OCI-LY1 (cell line): ENCODE data around the gene LAPTM5.
A peak's percentile ranks its signal among the peaks of the same experiment; 100 is the strongest.

Source experiments
- H2AFZ ChIP-seq: fragments of 200-600 bp; sonication (generic), shearing (Covaris generic); 2 replicates; pipeline ENCODE4 v1.6.0; 2014; ENCODE audit warnings: antibody characterized with exemption, mild to moderate bottlenecking, low read length
- H3F3A ChIP-seq: fragments of 200-600 bp; sonication (generic), shearing (Covaris generic); 2 replicates; pipeline ENCODE4 v1.6.0; 2014; ENCODE audit warnings: mild to moderate bottlenecking, antibody characterized with exemption, low read length, moderate library complexity; ENCODE audit not compliant: insufficient read depth
- H3K27ac ChIP-seq: fragments of 200-600 bp; sonication (generic); 2 replicates; pipeline ENCODE4 v1.5.1; 2014; ENCODE audit warnings: low read length, mixed run types, mild to moderate bottlenecking, low read depth; ENCODE audit not compliant: poor library complexity, severe bottlenecking
- H3K27me3 ChIP-seq: fragments of 200-600 bp; sonication (generic); 2 replicates; pipeline ENCODE4 v1.6.0; 2014; ENCODE audit warnings: antibody characterized with exemption, mild to moderate bottlenecking, low read length, moderate library complexity; ENCODE audit not compliant: insufficient read depth
- H3K36me3 ChIP-seq: fragments of 200-600 bp; sonication (generic); 2 replicates; pipeline ENCODE4 v1.6.1; 2014; ENCODE audit warnings: mild to moderate bottlenecking, antibody characterized with exemption, low read length, moderate library complexity, mixed read lengths; ENCODE audit not compliant: insufficient read depth
- H3K4me1 ChIP-seq: fragments of 200-600 bp; sonication (generic); 2 replicates; pipeline ENCODE4 v1.5.1; 2014; ENCODE audit warnings: mild to moderate bottlenecking, low read length, moderate library complexity; ENCODE audit not compliant: insufficient read depth, severe bottlenecking
- H3K4me2 ChIP-seq: fragments of 200-600 bp; sonication (generic), shearing (Covaris generic); 2 replicates; pipeline ENCODE4 v1.6.1; 2014; ENCODE audit warnings: low read length
- H3K4me3 ChIP-seq: fragments of 200-600 bp; sonication (generic); 2 replicates; pipeline ENCODE4 v1.5.1; 2014; ENCODE audit warnings: low read length, low read depth, mild to moderate bottlenecking, mixed read lengths; ENCODE audit not compliant: poor library complexity, severe bottlenecking
- H3K79me2 ChIP-seq: fragments of 200-600 bp; shearing (Covaris generic); 2 replicates; pipeline ENCODE4 v1.6.1; 2016; ENCODE audit warnings: mixed run types, low read length, mixed read lengths; ENCODE audit not compliant: insufficient read depth
- H3K9ac ChIP-seq: fragments of 200-600 bp; sonication (generic), shearing (Covaris generic); 2 replicates; pipeline ENCODE4 v1.6.1; 2014; ENCODE audit warnings: mild to moderate bottlenecking, low read length, mixed read lengths
- H3K9me2 ChIP-seq: fragments of 200-600 bp; sonication (generic), shearing (Covaris generic); 2 replicates; pipeline ENCODE4 v1.6.1; 2014; ENCODE audit warnings: low read depth, mild to moderate bottlenecking, low read length, mixed read lengths
- H3K9me3 ChIP-seq: fragments of 200-600 bp; shearing (Covaris generic); 2 replicates; pipeline ENCODE4 v1.6.1; 2014; ENCODE audit warnings: low read length, mixed read lengths
- H4K20me1 ChIP-seq: fragments of 200-600 bp; sonication (generic), shearing (Covaris generic); 2 replicates; pipeline ENCODE4 v1.6.0; 2016; ENCODE audit warnings: mild to moderate bottlenecking, low read length; ENCODE audit not compliant: insufficient read depth
- CTCF ChIP-seq: fragments of 200-600 bp; sonication (generic), shearing (Covaris generic); IDR thresholded peaks from 2 replicates; pipeline ENCODE4 v1.5.1; 2017; ENCODE audit warnings: mild to moderate bottlenecking, antibody characterized with exemption, low read length, moderate library complexity, mixed read lengths
- EZH2 ChIP-seq: fragments of 200-600 bp; sonication (generic), shearing (Covaris generic); IDR thresholded peaks from 2 replicates; pipeline ENCODE4 v1.8.0; 2017; ENCODE audit warnings: borderline replicate concordance, mixed run types, mild to moderate bottlenecking, antibody characterized with exemption, low read length, moderate library complexity, mixed read lengths

LAPTM5 gene

GRCh38 chr1:30781906-30782305, 24.3 kb upstream of the LAPTM5 start:
- Histone ChIP-seq H2AFZ (no peak overlapping the region), H3K27ac (no peak overlapping the region), H3K9ac (no peak overlapping the region), H3K27me3 (no peaks in the 10 kb centered on the region), H4K20me1 (no peaks in the 10 kb centered on the region), H3K36me3 (no peaks in the 10 kb centered on the region), H3K4me1 (peaks cover 5% of the 10 kb centered on the region), H3K79me2 (no peaks in the 10 kb centered on the region), H3K9me3 (no peaks in the 10 kb centered on the region), H3K9me2 (no peaks in the 10 kb centered on the region), H3F3A (no peaks in the 10 kb centered on the region), H3K4me3 (no peak overlapping the region), H3K4me2 (no peak overlapping the region)
- no peak for TF ChIP-seq CTCF
- TF ChIP-seq EZH2 = no peak

GRCh38 chr1:30780409-30780808, 22.8 kb upstream of the LAPTM5 start:
- Histone ChIP-seq H3K4me2 (no peak overlapping the region), H2AFZ (no peak overlapping the region), H3F3A (no peaks in the 10 kb centered on the region), H3K79me2 (no peaks in the 10 kb centered on the region), H3K4me1 (peaks cover 6% of the 10 kb centered on the region), H3K36me3 (no peaks in the 10 kb centered on the region), H3K27me3 (no peaks in the 10 kb centered on the region), H3K9me2 (no peaks in the 10 kb centered on the region), H3K9ac (no peak overlapping the region), H3K27ac (no peak overlapping the region), H3K9me3 (no peaks in the 10 kb centered on the region), H4K20me1 (no peaks in the 10 kb centered on the region), H3K4me3 (no peak overlapping the region)
- TF ChIP-seq CTCF (no peak), EZH2 (no peak)

DNA sequence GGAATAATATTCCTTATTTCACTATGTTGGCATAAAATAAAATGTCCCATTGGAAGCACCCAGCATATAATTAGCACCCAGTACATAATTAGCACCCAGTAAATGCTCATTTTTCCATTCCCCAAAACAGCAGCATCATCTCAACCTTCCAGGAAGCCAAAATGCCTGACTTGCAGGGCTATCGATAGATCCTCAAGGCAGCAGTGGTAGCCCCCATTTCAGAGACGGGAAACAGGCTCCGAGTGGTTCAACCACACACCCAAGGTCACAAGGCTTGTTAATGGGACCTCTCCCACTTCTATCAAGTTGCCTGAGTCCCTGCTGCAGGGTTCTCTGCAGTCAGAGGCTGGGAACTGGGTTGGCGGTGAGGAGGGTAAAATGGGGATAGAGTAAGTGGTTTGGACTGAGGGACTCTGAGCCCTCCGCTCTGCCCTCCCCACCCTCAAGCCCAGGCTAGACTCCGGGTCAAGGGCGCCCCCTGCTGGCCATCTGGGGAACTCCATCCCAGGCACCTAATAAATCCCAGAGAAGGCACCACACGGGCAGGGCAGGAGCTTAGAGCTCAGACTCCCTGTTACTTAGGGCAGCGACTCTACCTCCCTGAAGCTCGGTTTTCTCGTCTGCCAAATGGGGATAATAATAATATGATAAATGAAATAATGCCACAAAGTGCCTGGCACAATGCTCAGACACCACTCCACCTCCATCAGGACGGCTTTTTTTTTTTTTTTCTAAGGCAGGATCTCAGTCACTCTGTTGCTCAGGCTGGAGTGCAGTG, 21.9 kb upstream of the LAPTM5 start:
- Histone ChIP-seq H3K27ac (no peak overlapping the region), H3K4me1 (peaks cover 15% of the 10 kb centered on the region), H3K36me3 (no peaks in the 10 kb centered on the region), H3K9ac (no peak overlapping the region), H3K79me2 (no peaks in the 10 kb centered on the region), H2AFZ (no peak overlapping the region), H3K9me2 (no peaks in the 10 kb centered on the region), H3F3A (no peaks in the 10 kb centered on the region), H3K4me3 (no peak overlapping the region), H3K27me3 (no peaks in the 10 kb centered on the region), H4K20me1 (no peaks in the 10 kb centered on the region), H3K9me3 (no peaks in the 10 kb centered on the region), H3K4me2 (no peak overlapping the region)
- TF ChIP-seq CTCF (peak; percentile 89), EZH2 (no peak)
